GM19455 (cell line): ENCODE data around the gene KLHL9.
"Not testable (repeated sequence)": the region's sequence is repeated elsewhere in the genome, so short reads cannot be mapped to it uniquely, and the experiment has no call there.

Experiments
- ATAC-seq: cut with Tn5 transposase; IDR thresholded peaks from one replicate; pipeline ENCODE4 v1.9.1; 2021; ENCODE audit not compliant: unreplicated experiment

KLHL9 gene

GRCh38 chr9:21334701-21335632 is at the start of gene KLHL9:
Gene KLHL9 (minus strand): TSS chr9:21335404. CDS start chr9:21334859, 545 bp downstream.
- peak; percentile 88 for ATAC-seq

- no peak for ATAC-seq
Measured at GRCh38 chr9:21383627-21384026, 48.4 kb upstream of the KLHL9 start.

- ATAC-seq: peak; percentile 99
Measured at GRCh38 chr9:21381448-21382339, 46.5 kb upstream of the KLHL9 start.

GRCh38 chr9:21371467-21371866 is 36.3 kb upstream of the KLHL9 start:
- ATAC-seq: not testable (repeated sequence)

GRCh38 chr9:21367957-21368356 is 32.8 kb upstream of the KLHL9 start, which contains the start of gene IFNA13:
Gene IFNA13 (minus strand): TSS chr9:21368057. CDS start chr9:21368010, 47 bp downstream.
- no peak for ATAC-seq

- peak; percentile 79 for ATAC-seq
Measured at GRCh38 chr9:21367169-21367568, 32.0 kb upstream of the KLHL9 start.

- no peak for ATAC-seq
Measured at GRCh38 chr9:21362287-21362686, 27.1 kb upstream of the KLHL9 start.

GRCh38 chr9:21357479-21358460 is 22.6 kb upstream of the KLHL9 start:
- ATAC-seq: peak; percentile 87

- ATAC-seq: no peak
Measured at GRCh38 chr9:21350787-21351186, 15.6 kb upstream of the KLHL9 start, which contains the start of gene IFNA6. Gene IFNA6 (minus strand): TSS chr9:21350887. CDS start chr9:21350887, 0 bp downstream.

GRCh38 chr9:21348430-21348970 is 13.3 kb upstream of the KLHL9 start:
- ATAC-seq: no peak

GRCh38 chr9:21340735-21341134 is 5.5 kb upstream of the KLHL9 start:
- ATAC-seq: no peak

- no peak for ATAC-seq
Measured at GRCh38 chr9:21336457-21336856, 1.3 kb upstream of the KLHL9 start.

GRCh38 chr9:21333226-21333625 is 2.0 kb downstream of the KLHL9 start:
- no peak for ATAC-seq

GRCh38 chr9:21331676-21332402 is 3.4 kb downstream of the KLHL9 start:
- no peak for ATAC-seq

GRCh38 chr9:21326526-21327139 is 8.6 kb downstream of the KLHL9 start:
- peak; percentile 79 for ATAC-seq

GRCh38 chr9:21324047-21324446 is 11.2 kb downstream of the KLHL9 start:
- ATAC-seq: no peak

GRCh38 chr9:21322911-21323461 is 12.2 kb downstream of the KLHL9 start:
- ATAC-seq: no peak

- no peak for ATAC-seq
Measured at GRCh38 chr9:21320465-21320864, 14.7 kb downstream of the KLHL9 start.
